ENCODE results near the gene DLG2.
"Not testable (repeated sequence)": the region's sequence is repeated elsewhere in the genome, so short reads cannot be mapped to it uniquely, and the experiment has no call there.

The DLG2 gene

GRCh38 chr11:85423316-85423715 lies 203.8 kb downstream of the DLG2 start:
- no peaks in the 10 kb centered on the region for H3K4me1 Mint-ChIP-seq (ENCODE audit: low read depth)
- intact Hi-C loops (cut with micrococcal nuclease): no loop called here
- no peak overlapping the region for H3K27ac Mint-ChIP-seq
- no peaks in the 10 kb centered on the region for H3K36me3 Mint-ChIP-seq (ENCODE audit: low read depth)
- H3K9me3 Mint-ChIP-seq: peaks cover 91% of the 10 kb centered on the region
- no peak overlapping the region for H3K4me3 Mint-ChIP-seq
- H3K27me3 Mint-ChIP-seq: no peaks in the 10 kb centered on the region

GRCh38 chr11:85414175-85414574 lies 213.0 kb downstream of the DLG2 start:
- H3K27ac Mint-ChIP-seq: no peak overlapping the region
- intact Hi-C loops (cut with micrococcal nuclease): no loop called here
- H3K9me3 Mint-ChIP-seq: peaks cover 44% of the 10 kb centered on the region
- H3K27me3 Mint-ChIP-seq: no peaks in the 10 kb centered on the region
- no peaks in the 10 kb centered on the region for H3K36me3 Mint-ChIP-seq (ENCODE audit: low read depth)
- no peaks in the 10 kb centered on the region for H3K4me1 Mint-ChIP-seq (ENCODE audit: low read depth)
- no peak overlapping the region for H3K4me3 Mint-ChIP-seq

GRCh38 chr11:85407648-85408047 lies 219.5 kb downstream of the DLG2 start:
- intact Hi-C loops (cut with micrococcal nuclease): no loop called here
- Mint-ChIP-seq H3K27me3 (no peaks in the 10 kb centered on the region), H3K4me1 (ENCODE audit: low read depth) (no peaks in the 10 kb centered on the region), H3K27ac (no peak overlapping the region), H3K36me3 (ENCODE audit: low read depth) (no peaks in the 10 kb centered on the region), H3K4me3 (no peak overlapping the region), H3K9me3 (no peaks in the 10 kb centered on the region)

GRCh38 chr11:85406841-85407240 lies 220.3 kb downstream of the DLG2 start:
- intact Hi-C loops (cut with micrococcal nuclease): no loop called here
- Mint-ChIP-seq H3K27ac (no peak overlapping the region), H3K9me3 (no peaks in the 10 kb centered on the region)

GRCh38 chr11:85406316-85406715 lies 220.8 kb downstream of the DLG2 start:
- no peaks in the 10 kb centered on the region for H3K27me3 Mint-ChIP-seq
- H3K27ac Mint-ChIP-seq: no peak overlapping the region
- H3K9me3 Mint-ChIP-seq: no peaks in the 10 kb centered on the region
- intact Hi-C loops (cut with micrococcal nuclease): no loop called here
- no peaks in the 10 kb centered on the region for H3K36me3 Mint-ChIP-seq (ENCODE audit: low read depth)
- no peaks in the 10 kb centered on the region for H3K4me1 Mint-ChIP-seq (ENCODE audit: low read depth)
- no peak overlapping the region for H3K4me3 Mint-ChIP-seq

More at GRCh38 chr11:85406841-85407240, 220.3 kb downstream of the DLG2 start:
- H3K4me1 Mint-ChIP-seq (ENCODE audit: low read depth): no peaks in the 10 kb centered on the region
- no peaks in the 10 kb centered on the region for H3K27me3 Mint-ChIP-seq
- H3K4me3 Mint-ChIP-seq: no peak overlapping the region
- no peaks in the 10 kb centered on the region for H3K36me3 Mint-ChIP-seq (ENCODE audit: low read depth)

- H3K27me3 Mint-ChIP-seq; H3K27ac Mint-ChIP-seq; H3K4me3 Mint-ChIP-seq; intact Hi-C loops (cut with micrococcal nuclease); H3K4me1 Mint-ChIP-seq (ENCODE audit: low read depth); H3K36me3 Mint-ChIP-seq (ENCODE audit: low read depth): not testable (repeated sequence)
- peaks cover 47% of the 10 kb centered on the region for H3K9me3 Mint-ChIP-seq
Observed at GRCh38 chr11:85395515-85396055, 231.6 kb downstream of the DLG2 start.

- peaks cover 60% of the 10 kb centered on the region for H3K9me3 Mint-ChIP-seq
- no peak overlapping the region for H3K4me3 Mint-ChIP-seq
- no peaks in the 10 kb centered on the region for H3K27me3 Mint-ChIP-seq
- no peaks in the 10 kb centered on the region for H3K36me3 Mint-ChIP-seq (ENCODE audit: low read depth)
- no peak overlapping the region for H3K27ac Mint-ChIP-seq
- intact Hi-C loops (cut with micrococcal nuclease): no loop called here
- no peaks in the 10 kb centered on the region for H3K4me1 Mint-ChIP-seq (ENCODE audit: low read depth)
Observed at GRCh38 chr11:85394283-85394682, 232.9 kb downstream of the DLG2 start.

- H3K9me3 Mint-ChIP-seq: peaks cover 49% of the 10 kb centered on the region
- H3K36me3 Mint-ChIP-seq (ENCODE audit: low read depth): no peaks in the 10 kb centered on the region
- H3K27ac Mint-ChIP-seq: no peak overlapping the region
Observed at GRCh38 chr11:85391141-85391540, 236.0 kb downstream of the DLG2 start.

GRCh38 chr11:85385547-85385946 lies 241.6 kb downstream of the DLG2 start:
- no peaks in the 10 kb centered on the region for H3K36me3 Mint-ChIP-seq (ENCODE audit: low read depth)
- peaks cover 56% of the 10 kb centered on the region for H3K9me3 Mint-ChIP-seq
- intact Hi-C loops (cut with micrococcal nuclease): loop anchor here (10.0 kb wide), 1 partner anchor 121 kb away; no protein-coding TSS in a partner anchor
- no peaks in the 10 kb centered on the region for H3K27me3 Mint-ChIP-seq
- H3K27ac Mint-ChIP-seq: no peak overlapping the region
- H3K4me1 Mint-ChIP-seq (ENCODE audit: low read depth): no peaks in the 10 kb centered on the region
- H3K4me3 Mint-ChIP-seq: no peak overlapping the region

More at GRCh38 chr11:85391141-85391540, 236.0 kb downstream of the DLG2 start:
- no peaks in the 10 kb centered on the region for H3K27me3 Mint-ChIP-seq
- H3K4me3 Mint-ChIP-seq: no peak overlapping the region
- no peaks in the 10 kb centered on the region for H3K4me1 Mint-ChIP-seq (ENCODE audit: low read depth)
- intact Hi-C loops (cut with micrococcal nuclease): no loop called here

GRCh38 chr11:85385111-85385510 lies 242.0 kb downstream of the DLG2 start:
- Mint-ChIP-seq H3K36me3 (ENCODE audit: low read depth) (no peaks in the 10 kb centered on the region), H3K27me3 (no peaks in the 10 kb centered on the region), H3K9me3 (peaks cover 52% of the 10 kb centered on the region), H3K4me3 (no peak overlapping the region), H3K27ac (no peak overlapping the region), H3K4me1 (ENCODE audit: low read depth) (no peaks in the 10 kb centered on the region)
- intact Hi-C loops (cut with micrococcal nuclease): loop anchor here (10.0 kb wide), 1 partner anchor 120 kb away; no protein-coding TSS in a partner anchor

- Mint-ChIP-seq H3K9me3 (peaks cover 16% of the 10 kb centered on the region), H3K27me3 (no peaks in the 10 kb centered on the region), H3K4me1 (ENCODE audit: low read depth) (no peaks in the 10 kb centered on the region), H3K27ac (no peak overlapping the region), H3K36me3 (ENCODE audit: low read depth) (no peaks in the 10 kb centered on the region), H3K4me3 (no peak overlapping the region)
- intact Hi-C loops (cut with micrococcal nuclease): no loop called here
Observed at GRCh38 chr11:85379066-85379465, 248.1 kb downstream of the DLG2 start.

- Mint-ChIP-seq H3K4me3 (no peak overlapping the region), H3K9me3 (peaks cover 16% of the 10 kb centered on the region), H3K4me1 (ENCODE audit: low read depth) (no peaks in the 10 kb centered on the region), H3K27ac (no peak overlapping the region), H3K27me3 (no peaks in the 10 kb centered on the region), H3K36me3 (ENCODE audit: low read depth) (no peaks in the 10 kb centered on the region)
- intact Hi-C loops (cut with micrococcal nuclease): no loop called here
Observed at GRCh38 chr11:85377901-85378300, 249.2 kb downstream of the DLG2 start.

- Mint-ChIP-seq H3K27me3 (no peaks in the 10 kb centered on the region), H3K9me3 (no peaks in the 10 kb centered on the region), H3K4me3 (no peak overlapping the region), H3K36me3 (ENCODE audit: low read depth) (no peaks in the 10 kb centered on the region), H3K4me1 (ENCODE audit: low read depth) (peaks cover 6% of the 10 kb centered on the region), H3K27ac (no peak overlapping the region)
- intact Hi-C loops (cut with micrococcal nuclease): no loop called here
Observed at GRCh38 chr11:85359859-85360258, 267.3 kb downstream of the DLG2 start.

GRCh38 chr11:85355921-85356320 lies 271.2 kb downstream of the DLG2 start:
- Mint-ChIP-seq H3K4me1 (ENCODE audit: low read depth) (no peaks in the 10 kb centered on the region), H3K9me3 (no peaks in the 10 kb centered on the region), H3K27ac (no peak overlapping the region), H3K27me3 (no peaks in the 10 kb centered on the region), H3K4me3 (no peak overlapping the region), H3K36me3 (ENCODE audit: low read depth) (no peaks in the 10 kb centered on the region)
- intact Hi-C loops (cut with micrococcal nuclease): no loop called here

GRCh38 chr11:85349539-85349938 lies 277.6 kb downstream of the DLG2 start:
- H3K4me3 Mint-ChIP-seq; intact Hi-C loops (cut with micrococcal nuclease); H3K9me3 Mint-ChIP-seq: not testable (repeated sequence)

More at GRCh38 chr11:85349539-85349938, 277.6 kb downstream of the DLG2 start:
- not testable (repeated sequence) for H3K27me3 Mint-ChIP-seq; H3K27ac Mint-ChIP-seq; H3K4me1 Mint-ChIP-seq (ENCODE audit: low read depth); H3K36me3 Mint-ChIP-seq (ENCODE audit: low read depth)
